Keratinocyte (primary cell): ENCODE results near the gene CFAP69. TPM values are rescaled to one million over a fixed set of nuclear protein-coding genes. Genes with fewer than 3 reads are reported as not detected.

ENCODE experiments used
- DNase-seq: peaks from one replicate; pipeline ENCODE4 v3.0.0-alpha.2; 2011; ENCODE audit warnings: low read depth, missing footprints, low spot score
- FAIRE-seq: peaks from 2 replicates; lab custom pipeline; 2011; peaks lifted over from hg19 to GRCh38; lab: Jason Lieb, UNC
- H2AFZ ChIP-seq: 2 replicates; pipeline ENCODE4 v1.6.0; 2012; ENCODE audit warnings: low read length, control low read depth, inconsistent platforms; ENCODE audit not compliant: control insufficient read depth
- H3K27ac ChIP-seq: 2 replicates; pipeline ENCODE4 v1.5.1; 2011; ENCODE audit warnings: low read length; ENCODE audit not compliant: control insufficient read depth, insufficient read depth
- H3K27me3 ChIP-seq: 3 replicates; pipeline ENCODE4 v1.6.0; 2011; ENCODE audit warnings: low read length; ENCODE audit not compliant: control insufficient read depth, insufficient read depth; ENCODE audit errors: extremely low read depth
- H3K36me3 ChIP-seq, 2 experiments: 2 replicates in 1 of 2; 3 replicates in 1 of 2; pipeline ENCODE4 v1.5.1; 2011; ENCODE audit warnings: low read length in 2 of 2, mild to moderate bottlenecking in 1 of 2; ENCODE audit not compliant: control insufficient read depth in 2 of 2, insufficient read depth in 2 of 2; ENCODE audit errors: extremely low read depth in 1 of 2
- H3K4me1 ChIP-seq: 3 replicates; pipeline ENCODE4 v1.5.1; 2011; ENCODE audit warnings: low read length; ENCODE audit not compliant: control insufficient read depth, insufficient read depth; ENCODE audit errors: extremely low read depth
- H3K4me2 ChIP-seq: 3 replicates; pipeline ENCODE4 v1.6.0; 2011; ENCODE audit warnings: low read depth, low read length; ENCODE audit not compliant: control insufficient read depth, insufficient read depth; ENCODE audit errors: extremely low read depth
- H3K4me3 ChIP-seq, 3 experiments: fragments of 200-600 bp in 1 of 3; sonication (generic) in 1 of 3; 2 replicates in 2 of 3; 3 replicates in 1 of 3; pipeline ENCODE4 v1.5.1; 2011 to 2016; ENCODE audit warnings: low read length in 3 of 3, mild to moderate bottlenecking in 3 of 3, control low read depth in 2 of 3, inconsistent platforms in 1 of 3, low read depth in 1 of 3, mixed read lengths in 1 of 3, mixed run types in 1 of 3, moderate library complexity in 1 of 3; ENCODE audit not compliant: control insufficient read depth in 2 of 3, insufficient read depth in 2 of 3; ENCODE audit errors: extremely low read depth in 1 of 3
- H3K79me2 ChIP-seq: 2 replicates; pipeline ENCODE4 v1.6.0; 2012; ENCODE audit warnings: low read length; ENCODE audit not compliant: control insufficient read depth, insufficient read depth
- H3K9ac ChIP-seq: 3 replicates; pipeline ENCODE4 v1.6.0; 2011; ENCODE audit warnings: low read length; ENCODE audit not compliant: control insufficient read depth, insufficient read depth; ENCODE audit errors: extremely low read depth
- H3K9me1 ChIP-seq: 3 replicates; pipeline ENCODE4 v1.6.0; 2011; ENCODE audit warnings: low read length; ENCODE audit not compliant: control insufficient read depth, insufficient read depth; ENCODE audit errors: extremely low read depth
- H3K9me3 ChIP-seq: 2 replicates; pipeline ENCODE4 v1.5.1; 2012; ENCODE audit warnings: low read depth, low read length; ENCODE audit not compliant: control insufficient read depth
- H4K20me1 ChIP-seq: 3 replicates; pipeline ENCODE4 v1.6.0; 2011; ENCODE audit warnings: low read length; ENCODE audit not compliant: control insufficient read depth, insufficient read depth; ENCODE audit errors: extremely low read depth
- EZH2 ChIP-seq: IDR thresholded peaks from one replicate; pipeline ENCODE4 v1.6.1; 2012; ENCODE audit warnings: inconsistent platforms, mild to moderate bottlenecking, low read length, moderate library complexity
- dilution Hi-C: fragments of 300-500 bp; cut with MboI; formaldehyde crosslinking; loops from one replicate; pipeline ENCODE4 v1.7.0; 2020; ENCODE audit warnings: low sequenced_read_pairs; ENCODE audit not compliant: extremely low pct_ligation_motif_present
- polyA plus RNA-seq, 5 experiments: library from polyadenylated mRNA; depleted of rRNA in 3 of 5; stranded (reverse) in 3 of 5; stranded (forward) in 1 of 5; unstranded in 1 of 5; fragments of >200 nt; gene quantifications; 1 replicate in 1 of 5; 2 replicates in 3 of 5; 3 replicates in 1 of 5; pipeline versions ENCODE4 v1.2.1 to v1.2.3, GENCODE V29; 2011 to 2012; ENCODE audit warnings: missing spikeins in 2 of 5, low read depth in 1 of 5, low replicate concordance in 1 of 5
- TF ChIP-seq, protein P1 (sequence below), 3 experiments: IDR thresholded peaks in 1 of 3; conservative IDR thresholded peaks in 1 of 3; optimal IDR thresholded peaks in 1 of 3; 2 replicates in 2 of 3; 3 replicates in 1 of 3; pipeline versions ENCODE3 to v1.5.1; 2011; ENCODE audit warnings: low read length in 3 of 3, mild to moderate bottlenecking in 3 of 3, moderate library complexity in 2 of 3, control low read depth in 1 of 3, inconsistent platforms in 1 of 3; ENCODE audit not compliant: insufficient read depth in 2 of 3; ENCODE audit errors: extremely low read depth in 1 of 3

The CFAP69 gene
- polyA plus RNA-seq, 1 donor (not counting 4 experiments of a cell fraction or from before 2014, with no cell fraction given) = 1.6 TPM

GRCh38 chr7:90222390-90222789 is 22.6 kb upstream of the CFAP69 start:
- H3K36me3 ChIP-seq = no peaks in the 10 kb centered on the region
- no peaks in the 10 kb centered on the region for H4K20me1 ChIP-seq
- H3K9me3 ChIP-seq = no peaks in the 10 kb centered on the region
- FAIRE-seq (no peak), DNase-seq (no peak)
- dilution Hi-C loops = no loop called here
- no peaks in the 10 kb centered on the region for H3K4me1 ChIP-seq
- H3K9ac ChIP-seq = no peak overlapping the region
- no peaks in the 10 kb centered on the region for H3K79me2 ChIP-seq
- H3K4me2 ChIP-seq = no peak overlapping the region
- H3K9me1 ChIP-seq = no peaks in the 10 kb centered on the region
- no peak overlapping the region for H2AFZ ChIP-seq
- no peak overlapping the region for H3K27ac ChIP-seq
- TF ChIP-seq, protein P1, sequence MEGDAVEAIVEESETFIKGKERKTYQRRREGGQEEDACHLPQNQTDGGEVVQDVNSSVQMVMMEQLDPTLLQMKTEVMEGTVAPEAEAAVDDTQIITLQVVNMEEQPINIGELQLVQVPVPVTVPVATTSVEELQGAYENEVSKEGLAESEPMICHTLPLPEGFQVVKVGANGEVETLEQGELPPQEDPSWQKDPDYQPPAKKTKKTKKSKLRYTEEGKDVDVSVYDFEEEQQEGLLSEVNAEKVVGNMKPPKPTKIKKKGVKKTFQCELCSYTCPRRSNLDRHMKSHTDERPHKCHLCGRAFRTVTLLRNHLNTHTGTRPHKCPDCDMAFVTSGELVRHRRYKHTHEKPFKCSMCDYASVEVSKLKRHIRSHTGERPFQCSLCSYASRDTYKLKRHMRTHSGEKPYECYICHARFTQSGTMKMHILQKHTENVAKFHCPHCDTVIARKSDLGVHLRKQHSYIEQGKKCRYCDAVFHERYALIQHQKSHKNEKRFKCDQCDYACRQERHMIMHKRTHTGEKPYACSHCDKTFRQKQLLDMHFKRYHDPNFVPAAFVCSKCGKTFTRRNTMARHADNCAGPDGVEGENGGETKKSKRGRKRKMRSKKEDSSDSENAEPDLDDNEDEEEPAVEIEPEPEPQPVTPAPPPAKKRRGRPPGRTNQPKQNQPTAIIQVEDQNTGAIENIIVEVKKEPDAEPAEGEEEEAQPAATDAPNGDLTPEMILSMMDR (optimal IDR thresholded peaks at IDR 0.05 in 1 of 3, IDR thresholded peaks at IDR 0.05 in 1 of 3, conservative IDR thresholded peaks at IDR 0.05 in 1 of 3; ENCODE audit: extremely low read depth in 1 of 3, insufficient read depth in 2 of 3, low read length in 3 of 3) = no peak
- TF ChIP-seq EZH2 = no peak
- no peaks in the 10 kb centered on the region for H3K27me3 ChIP-seq
- no peak overlapping the region for H3K4me3 ChIP-seq

GRCh38 chr7:90222811-90223725 is 21.9 kb upstream of the CFAP69 start:
- no peaks in the 10 kb centered on the region for H3K9me3 ChIP-seq
- no peak overlapping the region for H2AFZ ChIP-seq
- no peak overlapping the region for H3K27ac ChIP-seq
- DNase-seq = no peak
- no peak overlapping the region for H3K4me3 ChIP-seq
- no peak for TF ChIP-seq EZH2
- TF ChIP-seq, protein P1 (optimal IDR thresholded peaks at IDR 0.05 in 1 of 3, IDR thresholded peaks at IDR 0.05 in 1 of 3, conservative IDR thresholded peaks at IDR 0.05 in 1 of 3; ENCODE audit: extremely low read depth in 1 of 3, insufficient read depth in 2 of 3, low read length in 3 of 3) = no peak
- no peaks in the 10 kb centered on the region for H3K79me2 ChIP-seq
- no peak overlapping the region for H3K4me2 ChIP-seq
- no peaks in the 10 kb centered on the region for H3K36me3 ChIP-seq
- FAIRE-seq = peak; percentile 69
- H3K4me1 ChIP-seq = no peaks in the 10 kb centered on the region
- H3K27me3 ChIP-seq = no peaks in the 10 kb centered on the region
- dilution Hi-C loops = no loop called here
- H3K9me1 ChIP-seq = no peaks in the 10 kb centered on the region
- H3K9ac ChIP-seq = no peak overlapping the region
- no peaks in the 10 kb centered on the region for H4K20me1 ChIP-seq
